ENCODE data around the gene GDA.

GDA gene

DNA sequence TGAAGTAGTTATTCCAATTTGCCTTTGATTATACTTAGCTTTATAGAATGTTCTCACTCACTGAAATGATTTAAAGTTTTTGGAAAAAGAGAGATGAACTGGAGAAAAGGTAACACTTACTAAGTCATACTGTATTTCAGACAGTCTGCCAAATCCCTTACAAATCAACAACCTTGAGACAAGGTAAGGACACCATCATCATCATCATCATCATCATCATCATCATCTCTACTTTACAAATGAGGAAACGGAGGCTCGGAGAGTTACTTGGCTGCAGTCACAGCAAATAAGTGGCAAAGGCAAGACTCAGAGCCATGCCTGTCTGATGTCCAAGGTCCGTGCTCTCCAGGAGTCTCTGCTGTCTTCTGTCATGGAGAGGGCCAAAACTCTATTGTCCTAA, 9.4 kb downstream of the GDA start:
- H3K4me3 ChIP-seq (ENCODE audit: low read depth, low read length), result no peak overlapping the region
- TF ChIP-seq CTCF (IDR thresholded peaks at IDR 0.05; ENCODE audit: low read depth, low read length, missing control alignments), result no peak
- no peak for DNase-seq (ENCODE audit: low read depth)

- no peak for DNase-seq (ENCODE audit: low read depth)
- no peak for TF ChIP-seq CTCF (IDR thresholded peaks at IDR 0.05; ENCODE audit: low read depth, low read length, missing control alignments)
- H3K4me3 ChIP-seq (ENCODE audit: low read depth, low read length), result no peak overlapping the region
Measured at GRCh38 chr9:72160446-72161123, 11.3 kb downstream of the GDA start.

- TF ChIP-seq CTCF (IDR thresholded peaks at IDR 0.05; ENCODE audit: low read depth, low read length, missing control alignments), result no peak
- DNase-seq (ENCODE audit: low read depth), result no peak
- no peak overlapping the region for H3K4me3 ChIP-seq (ENCODE audit: low read depth, low read length)
Measured at GRCh38 chr9:72165326-72165725, 16.1 kb downstream of the GDA start.

- no peak overlapping the region for H3K4me3 ChIP-seq (ENCODE audit: low read depth, low read length)
- DNase-seq (ENCODE audit: low read depth), result no peak
- no peak for TF ChIP-seq CTCF (IDR thresholded peaks at IDR 0.05; ENCODE audit: low read depth, low read length, missing control alignments)
Measured at GRCh38 chr9:72165821-72166547, 16.7 kb downstream of the GDA start.

DNA sequence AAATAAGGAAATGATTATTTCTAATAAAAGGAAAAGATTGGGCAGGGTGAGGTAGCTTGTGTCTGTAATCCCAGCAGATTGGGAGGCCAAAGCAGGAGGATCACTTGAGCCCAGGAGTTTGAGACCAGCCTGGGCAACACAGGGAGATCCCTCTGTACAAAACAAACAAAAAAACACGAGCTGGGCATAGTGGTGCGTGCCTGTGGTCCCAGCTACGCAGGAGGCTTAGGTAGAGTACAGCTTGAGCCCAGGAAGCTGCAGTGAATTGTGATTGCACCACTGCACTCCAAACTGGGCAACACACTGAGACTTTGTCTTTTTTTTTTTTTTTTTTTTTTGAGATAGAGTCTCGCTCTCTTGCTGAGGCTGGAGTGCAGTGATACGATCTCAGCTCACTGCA, 18.8 kb downstream of the GDA start:
- no peak for DNase-seq (ENCODE audit: low read depth)
- H3K4me3 ChIP-seq (ENCODE audit: low read depth, low read length), result no peak overlapping the region
- no peak for TF ChIP-seq CTCF (IDR thresholded peaks at IDR 0.05; ENCODE audit: low read depth, low read length, missing control alignments)

- no peak for TF ChIP-seq CTCF (IDR thresholded peaks at IDR 0.05; ENCODE audit: low read depth, low read length, missing control alignments)
- DNase-seq (ENCODE audit: low read depth), result no peak
- H3K4me3 ChIP-seq (ENCODE audit: low read depth, low read length), result no peak overlapping the region
Measured at GRCh38 chr9:72169178-72169577, 19.9 kb downstream of the GDA start.

DNA sequence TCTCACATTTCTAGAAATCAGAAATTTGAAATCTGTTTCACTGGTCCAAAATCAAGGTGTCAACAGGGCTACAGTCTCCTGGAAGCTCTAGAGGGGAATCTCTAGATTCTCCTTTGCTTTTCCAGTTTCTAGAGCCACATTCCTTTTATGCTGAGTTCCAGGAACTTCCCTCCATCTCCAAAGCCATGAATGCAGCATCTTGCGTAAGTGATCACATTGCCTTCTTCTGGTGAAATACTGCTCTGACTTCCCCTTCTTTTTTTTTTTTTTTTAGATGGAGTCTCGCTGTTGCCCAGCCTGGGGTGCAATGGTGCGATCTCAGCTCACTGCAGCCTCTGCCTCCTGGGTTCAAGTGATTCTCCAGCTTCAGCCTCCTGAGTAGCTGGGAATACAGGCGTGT, 23.8 kb downstream of the GDA start:
- TF ChIP-seq CTCF (IDR thresholded peaks at IDR 0.05; ENCODE audit: low read depth, low read length, missing control alignments), result no peak
- DNase-seq (ENCODE audit: low read depth), result no peak
- no peak overlapping the region for H3K4me3 ChIP-seq (ENCODE audit: low read depth, low read length)
